ENCODE measurements around the gene IRF2BPL.
A peak's percentile ranks its signal among the peaks of the same experiment; 100 is the strongest.

Gene IRF2BPL

GRCh38 chr14:76993752-76994151 lies 34.8 kb downstream of the IRF2BPL start:
- no peak for DNase-seq (ENCODE audit: extremely low read depth in 1 of 2, low read depth in 1 of 2)

GRCh38 chr14:76990084-76990483 lies 38.4 kb downstream of the IRF2BPL start:
- DNase-seq (ENCODE audit: extremely low read depth in 1 of 2, low read depth in 1 of 2): no peak

GRCh38 chr14:76987956-76988520 lies 40.5 kb downstream of the IRF2BPL start:
- DNase-seq (ENCODE audit: extremely low read depth in 1 of 2, low read depth in 1 of 2): no peak

- DNase-seq (ENCODE audit: extremely low read depth in 1 of 2, low read depth in 1 of 2): no peak
These were observed 42.3 kb downstream of the IRF2BPL start for GRCh38 chr14:76986231-76986565.

DNA sequence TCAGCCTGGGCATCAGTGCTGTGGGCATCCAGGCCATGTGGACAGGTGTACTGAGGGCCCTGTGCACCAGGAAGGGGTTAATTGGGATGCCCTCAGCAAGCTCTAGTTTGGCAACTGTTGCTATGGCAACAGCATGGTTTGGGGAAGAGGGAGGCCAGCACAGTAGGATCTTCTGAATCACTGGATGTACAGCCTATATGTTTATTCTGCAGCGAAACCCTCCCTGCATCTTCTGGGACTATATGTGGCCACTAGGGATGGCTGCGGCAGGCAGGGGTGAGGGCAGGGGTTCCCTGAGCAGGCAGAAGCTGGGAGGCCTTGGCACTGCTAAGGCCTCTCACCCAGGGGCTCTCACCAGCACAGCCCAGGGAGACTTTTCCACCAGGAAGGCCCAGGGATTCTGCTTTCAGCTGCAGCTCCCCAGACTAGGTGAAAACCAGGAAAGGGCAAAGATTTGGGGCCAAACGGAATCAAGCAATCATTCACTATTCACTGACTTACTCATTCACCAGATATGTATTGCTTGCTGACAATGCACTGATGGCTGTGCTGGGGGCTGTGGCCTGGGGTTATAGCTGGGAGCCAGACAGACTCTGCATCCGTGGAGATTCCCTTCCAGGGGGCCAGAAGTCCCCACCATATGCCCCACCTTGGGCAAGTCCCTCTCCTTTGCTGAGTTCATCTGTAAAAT lies 42.8 kb downstream of the IRF2BPL start:
- no peak for DNase-seq (ENCODE audit: extremely low read depth in 1 of 2, low read depth in 1 of 2)

DNA sequence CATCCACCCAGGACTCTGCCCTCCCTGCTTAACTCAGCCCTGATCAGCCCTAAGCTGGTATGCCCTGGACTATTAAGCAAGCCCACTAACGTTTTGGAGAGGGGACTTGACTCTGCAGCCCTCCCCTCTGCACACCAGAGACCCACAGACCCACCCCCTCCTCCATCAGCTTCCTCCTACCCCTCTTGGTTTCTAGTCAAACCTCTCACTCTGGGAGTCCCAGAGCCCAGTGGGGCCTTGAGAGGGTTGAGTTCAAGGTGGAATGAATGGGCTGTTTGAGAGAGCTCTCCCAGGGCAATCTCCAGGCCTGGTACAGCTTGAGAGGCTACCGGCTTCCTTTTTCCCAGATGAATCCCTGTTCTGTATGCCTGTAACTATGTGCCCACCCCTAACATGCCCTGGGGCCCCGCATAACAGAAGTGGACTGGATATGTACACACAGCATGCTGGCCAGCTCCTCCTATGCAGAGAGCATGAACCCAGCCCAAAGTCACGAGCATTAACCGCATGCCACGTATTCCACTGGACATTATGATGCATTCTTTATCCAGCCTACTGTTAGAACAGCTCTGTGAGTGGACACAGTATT lies 43.6 kb downstream of the IRF2BPL start:
- DNase-seq (ENCODE audit: extremely low read depth in 1 of 2, low read depth in 1 of 2): no peak

DNA sequence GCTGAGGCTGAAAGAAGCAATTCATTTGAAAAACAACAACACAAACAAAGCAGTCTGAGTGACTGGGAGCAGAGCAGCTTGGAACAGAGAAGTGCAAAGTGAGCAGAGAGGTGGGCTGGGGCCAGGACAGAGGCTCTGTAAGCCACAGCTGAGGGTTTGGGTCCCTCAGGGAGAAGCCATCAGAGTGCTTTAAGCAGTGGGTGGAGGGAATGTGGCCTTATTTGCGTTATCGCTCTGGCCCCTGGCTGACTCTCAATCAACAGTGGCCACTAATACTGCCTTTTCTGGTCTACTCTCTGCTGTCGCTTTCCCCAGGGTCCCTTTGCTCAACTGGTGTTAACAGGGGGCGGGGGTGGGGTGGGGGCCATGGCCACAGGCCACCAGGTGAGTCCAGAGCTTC lies 44.2 kb downstream of the IRF2BPL start:
- no peak for DNase-seq (ENCODE audit: extremely low read depth in 1 of 2, low read depth in 1 of 2)

DNA sequence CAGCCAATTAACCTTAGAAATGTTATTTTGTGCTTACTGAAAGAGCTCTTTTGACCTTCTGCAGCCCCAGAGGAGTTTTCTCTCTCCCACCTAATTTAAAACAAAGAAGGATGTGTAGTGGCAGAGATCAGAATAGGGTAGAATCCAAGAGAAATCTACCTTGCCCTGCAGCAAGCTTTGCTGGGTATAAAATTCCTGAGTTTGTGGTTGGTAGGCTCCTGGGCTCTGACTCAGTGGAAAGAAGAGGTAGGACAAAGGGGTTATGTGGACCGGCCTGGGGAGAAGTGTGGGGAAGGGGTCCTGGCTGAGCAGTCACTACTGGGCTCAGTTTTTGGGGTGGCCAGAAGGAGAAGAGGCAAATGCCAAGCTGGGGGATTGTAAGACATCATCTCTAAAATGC lies 46.8 kb downstream of the IRF2BPL start:
- no peak for DNase-seq (ENCODE audit: extremely low read depth in 1 of 2, low read depth in 1 of 2)

DNA sequence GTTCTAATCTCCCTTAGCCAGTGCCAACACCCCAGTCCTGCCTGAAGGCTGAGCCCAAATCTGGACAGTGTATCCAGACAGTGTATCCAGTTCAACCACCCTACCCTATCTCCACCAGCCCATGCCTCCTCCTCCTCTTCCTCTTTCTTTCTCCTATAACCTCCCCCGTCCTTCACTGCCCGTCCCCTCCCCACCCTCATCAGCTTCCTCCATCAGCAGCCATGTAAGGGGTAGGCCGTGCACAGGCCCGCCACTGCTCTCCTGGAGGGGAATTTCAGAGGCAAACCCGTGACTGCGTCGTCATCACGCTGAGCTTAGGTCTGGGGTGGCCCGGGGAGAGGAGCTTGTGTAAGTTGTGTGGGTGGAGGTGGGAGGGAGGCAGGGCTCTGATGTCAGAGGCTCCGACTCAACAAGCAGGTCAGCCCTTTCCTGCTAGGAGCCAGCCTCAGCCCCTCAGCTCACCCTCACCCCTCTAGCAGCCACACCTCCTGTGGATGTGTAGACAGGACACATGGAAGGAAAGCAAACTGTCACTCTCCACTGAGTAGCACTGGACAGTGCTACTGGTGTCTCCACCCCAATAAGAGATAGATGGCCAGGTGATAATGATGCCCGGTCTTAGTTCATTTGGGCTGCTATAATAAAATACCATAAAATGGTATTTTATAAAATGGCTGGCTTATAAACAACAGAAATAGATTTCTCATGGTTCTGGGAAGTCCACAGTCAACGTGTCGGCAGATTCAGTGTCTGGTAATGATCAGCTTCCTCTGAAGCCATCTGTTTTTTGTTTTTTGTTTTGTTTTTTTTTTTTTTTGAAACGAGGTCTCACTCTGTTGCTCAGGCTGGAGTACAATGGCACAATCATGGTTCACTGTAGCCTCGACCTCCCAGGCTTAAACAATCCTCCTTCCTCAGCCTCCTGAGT lies 50.5 kb downstream of the IRF2BPL start:
- DNase-seq (ENCODE audit: extremely low read depth in 1 of 2, low read depth in 1 of 2): peak; percentile 70 to 93

- no peak for DNase-seq (ENCODE audit: extremely low read depth in 1 of 2, low read depth in 1 of 2)
These were observed 52.1 kb downstream of the IRF2BPL start for GRCh38 chr14:76976240-76977005.

DNA sequence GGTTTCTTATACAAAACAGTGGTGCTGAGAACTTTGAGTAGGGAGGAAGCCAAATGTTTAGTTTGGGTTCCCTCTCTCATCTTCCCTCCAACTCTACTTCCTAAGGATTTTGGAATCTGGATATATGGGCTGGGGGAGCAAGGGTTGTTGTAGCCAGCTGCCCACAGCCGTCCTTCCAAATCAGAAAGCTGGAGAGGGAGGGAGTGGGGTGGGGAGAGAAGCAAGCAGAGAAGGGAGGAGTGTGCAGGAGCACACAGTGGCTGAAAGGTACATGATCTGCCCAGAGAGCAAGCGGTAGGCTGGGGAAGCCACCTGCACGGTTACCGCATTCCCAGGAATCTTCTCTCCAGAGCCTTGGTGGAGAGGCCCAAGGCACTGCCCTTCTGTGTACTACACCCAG lies 52.7 kb downstream of the IRF2BPL start:
- DNase-seq (ENCODE audit: extremely low read depth in 1 of 2, low read depth in 1 of 2): no peak

DNA sequence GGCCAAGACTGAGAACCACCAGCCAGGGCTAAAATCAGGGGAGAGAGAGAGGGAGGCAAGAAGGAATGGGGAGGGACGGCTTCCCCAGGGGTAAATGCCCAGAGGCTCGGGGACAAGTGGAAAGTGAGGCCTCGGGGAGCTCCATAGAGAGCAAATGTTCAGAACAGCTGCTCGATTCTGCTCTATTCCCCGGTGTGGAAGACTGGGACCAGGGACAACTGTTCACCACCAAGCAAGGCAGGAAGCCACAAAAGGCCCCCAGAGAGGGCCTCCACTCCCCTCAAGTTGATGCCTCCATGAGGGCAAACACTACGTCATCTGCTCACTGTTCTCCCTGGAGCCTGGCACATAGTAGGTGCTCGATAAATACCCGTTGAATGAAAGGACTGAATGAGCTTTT lies 53.5 kb downstream of the IRF2BPL start:
- no peak for DNase-seq (ENCODE audit: extremely low read depth in 1 of 2, low read depth in 1 of 2)

Measured in stimulated activated CD8-positive, alpha-beta memory T cell treated with anti-CD3 and anti-CD28 coated beads, Interleukin-7, amount 100 ng/mL, for 48 hours (primary cell).